HepG2 (cell line): ENCODE measurements around the gene TROAP. TPM values are rescaled to one million over a fixed set of nuclear protein-coding genes. Genes with fewer than 3 reads are reported as not detected.
A peak's percentile ranks its signal among the peaks of the same experiment; 100 is the strongest.

Source experiments
- ATAC-seq: fragments of 200-7000 bp; cut with Tn5 transposase; 3 replicates; pipeline ENCODE4 v1.9.1; 2020; ENCODE audit warnings: mild to moderate bottlenecking, moderate library complexity
- BruUV-seq: library from RNA; stranded (reverse); fragments of 400-500 nt; replicated peaks from 2 replicates; lab custom pipeline; 2021; lab: Mats Ljungman, UMichigan
- CTCF ChIA-PET: fragments of 300-600 bp; formaldehyde crosslinking; extraction: SDS; loops from one replicate; lab custom pipeline; 2021; ENCODE audit warnings: low total read pairs, inconsistent platforms, low intra/inter-chr PET ratio; lab: Yijun Ruan, JAX
- POLR2A ChIA-PET: fragments of 350-600 bp; sonication (Branson Sonifier 250); formaldehyde crosslinking; loops from one replicate; lab custom pipeline; 2020; ENCODE audit warnings: antibody characterized with exemption, inconsistent platforms; lab: Yijun Ruan, JAX
- DNase-seq: peaks from one replicate; pipeline ENCODE4 v3.0.0-alpha.2; 2015; ENCODE audit warnings: low spot score
- FAIRE-seq: peaks from 3 replicates; lab custom pipeline; 2011; peaks lifted over from hg19 to GRCh38; lab: Jason Lieb, UNC
- H2AFZ ChIP-seq: one replicate; pipeline ENCODE4 v1.6.1; 2011; ENCODE audit warnings: low read length, inconsistent platforms
- H3K27ac ChIP-seq: fragments of 300-600 bp; 3 replicates; pipeline ENCODE4 v1.8.0; 2011; ENCODE audit warnings: mixed run types, mild to moderate bottlenecking, mixed read lengths, low read length, inconsistent platforms; ENCODE audit not compliant: insufficient read depth; ENCODE audit errors: extremely low read length
- H3K27me3 ChIP-seq, 2 experiments: fragments of 200-600 bp in 1 of 2; 2 replicates in 1 of 2; 3 replicates in 1 of 2; pipeline versions ENCODE4 v1.6.0 to v1.8.0; 2011; ENCODE audit warnings: low read length in 2 of 2, mild to moderate bottlenecking in 2 of 2, moderate library complexity in 2 of 2, inconsistent platforms in 1 of 2; ENCODE audit not compliant: insufficient read depth in 2 of 2, control insufficient read depth in 1 of 2
- H3K36me3 ChIP-seq, 2 experiments: fragments of 200-600 bp in 1 of 2; replicated peaks in 1 of 2; 2 replicates in 1 of 2; 3 replicates in 1 of 2; pipeline versions ENCODE4 v1.5.1 to v1.8.0; 2011; ENCODE audit warnings: low read length in 2 of 2, inconsistent platforms in 1 of 2; ENCODE audit not compliant: insufficient read depth in 2 of 2, control insufficient read depth in 1 of 2
- H3K4me1 ChIP-seq: 2 replicates; pipeline ENCODE4 v1.5.1; 2012; ENCODE audit warnings: low read length, inconsistent platforms; ENCODE audit not compliant: insufficient read depth
- H3K4me2 ChIP-seq: 2 replicates; pipeline ENCODE4 v1.6.0; 2011; ENCODE audit warnings: low read depth, low read length, inconsistent platforms
- H3K4me3 ChIP-seq, 3 experiments: fragments of 200-600 bp in 1 of 3; sonication (generic), shearing (Covaris generic) in 1 of 3; replicated peaks in 1 of 3; 2 replicates each; pipeline ENCODE4 v1.5.1; 2011 to 2016; ENCODE audit warnings: low read length in 3 of 3, inconsistent platforms in 2 of 3, low read depth in 2 of 3, mild to moderate bottlenecking in 2 of 3, control low read depth in 1 of 3, mixed read lengths in 1 of 3; ENCODE audit not compliant: insufficient read depth in 1 of 3
- H3K79me2 ChIP-seq: one replicate; pipeline ENCODE4 v1.6.1; 2011; ENCODE audit warnings: low read length, inconsistent platforms; ENCODE audit not compliant: insufficient read depth
- H3K9ac ChIP-seq: 2 replicates; pipeline ENCODE4 v1.6.0; 2011; ENCODE audit warnings: mild to moderate bottlenecking, low read depth, low read length, inconsistent platforms; ENCODE audit not compliant: insufficient read depth
- H3K9me3 ChIP-seq: 2 replicates; pipeline ENCODE4 v1.5.1; 2012; ENCODE audit warnings: mild to moderate bottlenecking, low read length
- H4K20me1 ChIP-seq: 2 replicates; pipeline ENCODE4 v1.6.0; 2011; ENCODE audit warnings: inconsistent platforms, mild to moderate bottlenecking, low read length, moderate library complexity; ENCODE audit not compliant: insufficient read depth
- CBX5 ChIP-seq: sonication (generic); formaldehyde crosslinking; IDR thresholded peaks from 2 replicates; pipeline ENCODE4 v1.4.0; 2020; ENCODE audit warnings: missing genetic modification reagents, borderline replicate concordance
- CC2D1A ChIP-seq: sonication (generic); formaldehyde crosslinking; IDR thresholded peaks from 2 replicates; pipeline ENCODE4 v1.8.1; 2023; ENCODE audit warnings: mild to moderate bottlenecking, missing genetic modification reagents
- HIC2 ChIP-seq: sonication (generic); formaldehyde crosslinking; IDR thresholded peaks from 2 replicates; pipeline ENCODE4 v1.9.0; 2022; ENCODE audit warnings: low read depth, missing genetic modification reagents
- KDM4B ChIP-seq: sonication (generic); formaldehyde crosslinking; IDR thresholded peaks from 2 replicates; pipeline ENCODE4 v1.4.0; 2020; ENCODE audit warnings: missing genetic modification reagents
- PPARG ChIP-seq: conservative IDR thresholded peaks from 2 replicates; pipeline ENCODE4 v1.6.1; 2016; ENCODE audit warnings: missing biosample characterization, missing genetic modification reagents
- REPIN1 ChIP-seq: sonication (generic); formaldehyde crosslinking; IDR thresholded peaks from 2 replicates; pipeline ENCODE4 v1.8.0; 2022; ENCODE audit warnings: missing genetic modification reagents, low read depth, mild to moderate bottlenecking, borderline replicate concordance
- SP1 ChIP-seq, 2 experiments: fragments of 450-650 bp in 1 of 2; sonication (generic) in 1 of 2; formaldehyde crosslinking in 1 of 2; IDR thresholded peaks; 2 replicates each; pipeline versions ENCODE4 v1.4.0 to v1.6.1; 2016 to 2020; ENCODE audit warnings: missing genetic modification reagents in 1 of 2
- THAP7 ChIP-seq: sonication (generic); formaldehyde crosslinking; IDR thresholded peaks from 2 replicates; pipeline ENCODE4 v1.8.1; 2023; ENCODE audit warnings: mild to moderate bottlenecking, missing genetic modification reagents
- ZNF501 ChIP-seq: sonication (generic); formaldehyde crosslinking; IDR thresholded peaks from 2 replicates; pipeline ENCODE4 v1.5.1; 2020; ENCODE audit warnings: mild to moderate bottlenecking, moderate library complexity, missing genetic modification reagents
- WGBS: methylation state at CpG from one replicate; pipeline ENCODE4 v1.1.6; 2017; ENCODE audit warnings: low lambda C conversion rate; 5-methylcytosine and 5-hydroxymethylcytosine counted together
- in situ Hi-C: cut with HindIII; loops from 2 replicates; pipeline ENCODE4 v1.10.0; 2017; ENCODE audit warnings: low pct_unique_long_range_greater_than_20kb; ENCODE audit not compliant: extremely low pct_ligation_motif_present
- intact Hi-C: fragments of 100-400 bp; cut with micrococcal nuclease; formaldehyde crosslinking; loops from one replicate; pipeline ENCODE4 v1.10.0; 2022; ENCODE audit not compliant: unreplicated experiment
- polyA plus RNA-seq, 8 experiments: library from polyadenylated mRNA; depleted of rRNA in 3 of 8; stranded (reverse) in 7 of 8; unstranded in 1 of 8; fragments of >200 nt; fragmentation: Illumina TruSeq in 4 of 8; extraction: Trizol in 4 of 8; gene quantifications; 2 replicates each; pipeline versions ENCODE4 v1.2.1 to v1.2.3, GENCODE V29; 2011 to 2016; ENCODE audit warnings: low read depth in 4 of 8, missing spikeins in 1 of 8, mixed read lengths in 1 of 8; ENCODE audit not compliant: insufficient read depth in 1 of 8
- total RNA-seq, 5 experiments: library from RNA; depleted of rRNA; stranded (reverse); fragments of >200 nt; fragmentation: Illumina TruSeq; extraction: Trizol; gene quantifications; 2 replicates each; pipeline ENCODE4 v1.2.3, GENCODE V29; 2016; ENCODE audit warnings: low read depth in 1 of 5
- TF ChIP-seq, protein P1 (sequence below): sonication (generic); formaldehyde crosslinking; IDR thresholded peaks from 2 replicates; pipeline ENCODE4 v1.4.0; 2020; ENCODE audit warnings: missing genetic modification reagents
- TF ChIP-seq, protein P2 (sequence below): sonication (generic); formaldehyde crosslinking; IDR thresholded peaks from 2 replicates; pipeline ENCODE4 v1.5.1; 2020; ENCODE audit warnings: mild to moderate bottlenecking, missing genetic modification reagents, moderate library complexity
- TF ChIP-seq, protein P3 (sequence below): sonication (generic); formaldehyde crosslinking; IDR thresholded peaks from 2 replicates; pipeline ENCODE4 v1.5.1; 2020; ENCODE audit warnings: missing genetic modification reagents, mild to moderate bottlenecking, borderline replicate concordance
- TF ChIP-seq, protein P4 (sequence below): sonication (generic); formaldehyde crosslinking; IDR thresholded peaks from 2 replicates; pipeline ENCODE4 v1.5.0; 2020; ENCODE audit warnings: mild to moderate bottlenecking, missing genetic modification reagents, moderate library complexity

The TROAP gene
- total and polyA plus RNA-seq, 2 of the 13 experiments (the other 11 are each of a cell fraction or from before 2014, with no cell fraction given), result 22.5 to 30.9 TPM

DNA sequence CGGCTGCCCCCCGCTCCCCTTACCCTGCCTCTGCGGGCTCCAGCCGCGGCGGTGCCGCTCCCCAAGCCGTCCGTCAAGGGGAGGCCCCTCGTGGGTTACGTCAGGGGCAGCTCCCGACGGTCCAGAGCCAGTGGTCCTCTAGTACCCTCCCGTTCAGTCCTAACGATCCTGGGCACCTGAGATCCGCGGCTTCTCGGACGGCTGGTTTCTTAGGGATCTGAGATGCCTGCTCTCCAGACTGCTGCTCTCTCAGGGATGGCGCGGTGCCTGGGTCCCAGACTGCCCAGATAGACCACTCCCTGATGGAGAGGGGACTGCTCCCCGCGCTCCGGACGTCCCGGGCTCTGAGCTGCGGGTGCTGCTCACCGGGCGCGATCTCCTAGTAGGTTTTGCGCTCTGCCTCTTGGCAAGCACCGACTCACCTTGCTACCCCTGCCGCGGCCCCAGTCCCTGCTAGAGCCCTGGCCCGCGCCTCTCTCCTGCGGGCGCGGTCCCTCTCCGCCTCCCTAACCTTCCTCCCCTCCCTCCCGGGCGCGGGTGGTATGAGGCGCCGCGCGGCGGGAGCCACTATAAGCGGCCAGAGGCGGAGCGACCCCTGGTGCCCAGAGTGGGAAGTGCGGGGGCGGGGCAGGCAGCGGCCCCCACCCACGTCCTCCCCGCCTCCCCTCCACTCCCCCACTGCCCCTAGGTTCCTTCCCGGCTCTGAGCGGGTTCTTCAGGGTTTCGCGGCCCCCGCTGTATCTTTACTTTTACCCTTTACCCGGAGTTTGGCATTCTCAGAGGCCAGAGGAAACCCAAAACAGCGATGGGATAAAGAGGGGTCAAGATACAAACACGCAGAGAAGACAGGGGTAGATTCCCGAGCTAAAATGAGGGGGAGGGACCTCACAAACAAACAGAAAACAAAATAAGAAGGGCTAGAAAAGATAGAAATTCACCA, 13.9 kb downstream of the TROAP start, which contains the start of gene C1QL4:
Gene C1QL4 (minus strand): TSS at position 544 of the 940 bp plus-strand sequence. CDS start 711 bp downstream, outside the sequence.
- H3K4me2 ChIP-seq, result peak within 1 kb of the TSS; percentile 85
- H2AFZ ChIP-seq, result no peak within 1 kb of the TSS
- in situ Hi-C loops (no loop called here), intact Hi-C loops (loop anchor here (1.0 kb wide), 1 partner anchor 20 kb away; no protein-coding TSS in a partner anchor)
- peaks cover 28% of the 10 kb centered on the region for H3K4me1 ChIP-seq
- peaks cover 8 to 63% of the 10 kb centered on the region in 2 experiments; a peak in 4 of 5 replicates for H3K27me3 ChIP-seq
- H3K4me3 ChIP-seq, result peak within 1 kb of the TSS; percentile 40 to 73 (median 57); a peak in 5 of 6 replicates
- CTCF ChIA-PET, result interaction anchor here (1.3 kb wide), 2 partner anchors 11 to 48 kb away, joined by 4 to 5 read pairs; no protein-coding TSS in a partner anchor
- no peaks in the 10 kb centered on the region for H3K79me2 ChIP-seq
- no peaks in the 10 kb centered on the region for H3K9me3 ChIP-seq
- H3K27ac ChIP-seq, result no peak within 1 kb of the TSS
- H3K36me3 ChIP-seq, result no peaks in the 10 kb centered on the region
- no peaks in the 10 kb centered on the region for H4K20me1 ChIP-seq
- DNase-seq (peak; percentile 44), FAIRE-seq (no peak), ATAC-seq (peak; percentile 75)
- H3K9ac ChIP-seq, result 0 out of 2 replicates have a peak within 1 kb of the TSS, but pooled peaks have one; percentile 0
- POLR2A ChIA-PET, result interaction anchor here (1.5 kb wide), 1 partner anchor 404 kb away, joined by 3 read pairs; the partner anchor contains the start of gene TMBIM6
- no TSS peak for BruUV-seq
- WGBS, result 20% methylated on average over 28 of the region's 65 CpGs
- TF ChIP-seq CBX5 (CRISPR knock-in tag) (0 out of 2 replicates have a peak, but pooled peaks have one; percentile 44), CC2D1A (CRISPR knock-in tag) (no peak), HIC2 (no peak; the same call in 1 of the 2 replicates), ZNF501 (CRISPR knock-in tag) (no peak), THAP7 (CRISPR knock-in tag) (0 out of 2 replicates have a peak, but pooled peaks have one; percentile 40), SP1 (IDR thresholded peaks at IDR 0.05) (no peak), SP1 (CRISPR knock-in tag; IDR thresholded peaks at IDR 0.05) (peak; percentile 75), REPIN1 (no peak), PPARG (no peak), KDM4B (no peak)
- TF ChIP-seq, protein P1, sequence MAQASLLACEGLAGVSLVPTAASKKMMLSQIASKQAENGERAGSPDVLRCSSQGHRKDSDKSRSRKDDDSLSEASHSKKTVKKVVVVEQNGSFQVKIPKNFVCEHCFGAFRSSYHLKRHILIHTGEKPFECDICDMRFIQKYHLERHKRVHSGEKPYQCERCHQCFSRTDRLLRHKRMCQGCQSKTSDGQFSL (CRISPR knock-in tag), result no peak
- TF ChIP-seq, protein P2, sequence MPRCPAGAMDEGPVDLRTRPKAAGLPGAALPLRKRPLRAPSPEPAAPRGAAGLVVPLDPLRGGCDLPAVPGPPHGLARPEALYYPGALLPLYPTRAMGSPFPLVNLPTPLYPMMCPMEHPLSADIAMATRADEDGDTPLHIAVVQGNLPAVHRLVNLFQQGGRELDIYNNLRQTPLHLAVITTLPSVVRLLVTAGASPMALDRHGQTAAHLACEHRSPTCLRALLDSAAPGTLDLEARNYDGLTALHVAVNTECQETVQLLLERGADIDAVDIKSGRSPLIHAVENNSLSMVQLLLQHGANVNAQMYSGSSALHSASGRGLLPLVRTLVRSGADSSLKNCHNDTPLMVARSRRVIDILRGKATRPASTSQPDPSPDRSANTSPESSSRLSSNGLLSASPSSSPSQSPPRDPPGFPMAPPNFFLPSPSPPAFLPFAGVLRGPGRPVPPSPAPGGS (CRISPR knock-in tag), result no peak
- TF ChIP-seq, protein P3, sequence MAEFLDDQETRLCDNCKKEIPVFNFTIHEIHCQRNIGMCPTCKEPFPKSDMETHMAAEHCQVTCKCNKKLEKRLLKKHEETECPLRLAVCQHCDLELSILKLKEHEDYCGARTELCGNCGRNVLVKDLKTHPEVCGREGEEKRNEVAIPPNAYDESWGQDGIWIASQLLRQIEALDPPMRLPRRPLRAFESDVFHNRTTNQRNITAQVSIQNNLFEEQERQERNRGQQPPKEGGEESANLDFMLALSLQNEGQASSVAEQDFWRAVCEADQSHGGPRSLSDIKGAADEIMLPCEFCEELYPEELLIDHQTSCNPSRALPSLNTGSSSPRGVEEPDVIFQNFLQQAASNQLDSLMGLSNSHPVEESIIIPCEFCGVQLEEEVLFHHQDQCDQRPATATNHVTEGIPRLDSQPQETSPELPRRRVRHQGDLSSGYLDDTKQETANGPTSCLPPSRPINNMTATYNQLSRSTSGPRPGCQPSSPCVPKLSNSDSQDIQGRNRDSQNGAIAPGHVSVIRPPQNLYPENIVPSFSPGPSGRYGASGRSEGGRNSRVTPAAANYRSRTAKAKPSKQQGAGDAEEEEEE (CRISPR knock-in tag), result no peak
- TF ChIP-seq, protein P4, sequence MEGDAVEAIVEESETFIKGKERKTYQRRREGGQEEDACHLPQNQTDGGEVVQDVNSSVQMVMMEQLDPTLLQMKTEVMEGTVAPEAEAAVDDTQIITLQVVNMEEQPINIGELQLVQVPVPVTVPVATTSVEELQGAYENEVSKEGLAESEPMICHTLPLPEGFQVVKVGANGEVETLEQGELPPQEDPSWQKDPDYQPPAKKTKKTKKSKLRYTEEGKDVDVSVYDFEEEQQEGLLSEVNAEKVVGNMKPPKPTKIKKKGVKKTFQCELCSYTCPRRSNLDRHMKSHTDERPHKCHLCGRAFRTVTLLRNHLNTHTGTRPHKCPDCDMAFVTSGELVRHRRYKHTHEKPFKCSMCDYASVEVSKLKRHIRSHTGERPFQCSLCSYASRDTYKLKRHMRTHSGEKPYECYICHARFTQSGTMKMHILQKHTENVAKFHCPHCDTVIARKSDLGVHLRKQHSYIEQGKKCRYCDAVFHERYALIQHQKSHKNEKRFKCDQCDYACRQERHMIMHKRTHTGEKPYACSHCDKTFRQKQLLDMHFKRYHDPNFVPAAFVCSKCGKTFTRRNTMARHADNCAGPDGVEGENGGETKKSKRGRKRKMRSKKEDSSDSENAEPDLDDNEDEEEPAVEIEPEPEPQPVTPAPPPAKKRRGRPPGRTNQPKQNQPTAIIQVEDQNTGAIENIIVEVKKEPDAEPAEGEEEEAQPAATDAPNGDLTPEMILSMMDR (CRISPR knock-in tag), result peak; percentile 86
